ENCODE measurements around the gene SGK1. TPM values are rescaled to one million over a fixed set of nuclear protein-coding genes. Genes with fewer than 3 reads are reported as not detected.

SGK1 gene
- polyA plus RNA-seq, 1 donor from 2014 or later = 10.3 TPM

DNA sequence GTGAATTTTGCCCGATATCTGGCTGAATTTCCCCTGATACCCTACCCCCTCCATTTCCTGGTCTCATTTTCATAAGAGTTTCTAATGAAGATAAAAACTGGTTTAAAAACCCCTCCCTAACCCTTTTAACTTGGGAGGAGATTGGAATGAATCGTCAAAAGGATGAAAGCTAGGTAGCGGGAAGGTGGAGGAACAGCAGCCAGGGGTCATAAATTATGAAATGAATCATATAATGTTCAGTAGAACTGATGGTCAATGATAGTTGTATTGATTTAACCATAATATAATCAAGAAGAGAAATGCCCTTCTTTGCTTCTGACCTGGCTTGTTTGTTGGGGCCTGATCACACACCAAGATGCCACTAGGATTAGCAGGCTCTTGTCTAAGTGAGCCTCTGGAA lies 38.5 kb upstream of the SGK1 start:
- TF ChIP-seq POLR2AphosphoS5 (IDR thresholded peaks at IDR 0.05) = no peak
- TF ChIP-seq EZH2 (IDR thresholded peaks at IDR 0.05; ENCODE audit: borderline replicate concordance, insufficient read depth, low read length, poor library complexity, severe bottlenecking) = no peak
- no peak for TF ChIP-seq TAF1 (IDR thresholded peaks at IDR 0.05; ENCODE audit: low read depth)
- TF ChIP-seq RAD21 (conservative IDR thresholded peaks at IDR 0.05) = no peak
- TF ChIP-seq, protein P1, sequence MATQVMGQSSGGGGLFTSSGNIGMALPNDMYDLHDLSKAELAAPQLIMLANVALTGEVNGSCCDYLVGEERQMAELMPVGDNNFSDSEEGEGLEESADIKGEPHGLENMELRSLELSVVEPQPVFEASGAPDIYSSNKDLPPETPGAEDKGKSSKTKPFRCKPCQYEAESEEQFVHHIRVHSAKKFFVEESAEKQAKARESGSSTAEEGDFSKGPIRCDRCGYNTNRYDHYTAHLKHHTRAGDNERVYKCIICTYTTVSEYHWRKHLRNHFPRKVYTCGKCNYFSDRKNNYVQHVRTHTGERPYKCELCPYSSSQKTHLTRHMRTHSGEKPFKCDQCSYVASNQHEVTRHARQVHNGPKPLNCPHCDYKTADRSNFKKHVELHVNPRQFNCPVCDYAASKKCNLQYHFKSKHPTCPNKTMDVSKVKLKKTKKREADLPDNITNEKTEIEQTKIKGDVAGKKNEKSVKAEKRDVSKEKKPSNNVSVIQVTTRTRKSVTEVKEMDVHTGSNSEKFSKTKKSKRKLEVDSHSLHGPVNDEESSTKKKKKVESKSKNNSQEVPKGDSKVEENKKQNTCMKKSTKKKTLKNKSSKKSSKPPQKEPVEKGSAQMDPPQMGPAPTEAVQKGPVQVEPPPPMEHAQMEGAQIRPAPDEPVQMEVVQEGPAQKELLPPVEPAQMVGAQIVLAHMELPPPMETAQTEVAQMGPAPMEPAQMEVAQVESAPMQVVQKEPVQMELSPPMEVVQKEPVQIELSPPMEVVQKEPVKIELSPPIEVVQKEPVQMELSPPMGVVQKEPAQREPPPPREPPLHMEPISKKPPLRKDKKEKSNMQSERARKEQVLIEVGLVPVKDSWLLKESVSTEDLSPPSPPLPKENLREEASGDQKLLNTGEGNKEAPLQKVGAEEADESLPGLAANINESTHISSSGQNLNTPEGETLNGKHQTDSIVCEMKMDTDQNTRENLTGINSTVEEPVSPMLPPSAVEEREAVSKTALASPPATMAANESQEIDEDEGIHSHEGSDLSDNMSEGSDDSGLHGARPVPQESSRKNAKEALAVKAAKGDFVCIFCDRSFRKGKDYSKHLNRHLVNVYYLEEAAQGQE (IDR thresholded peaks at IDR 0.05; ENCODE audit: borderline replicate concordance) = no peak
- TF ChIP-seq EP300 (conservative IDR thresholded peaks at IDR 0.05; ENCODE audit: poor library complexity, severe bottlenecking) = no peak
- TF ChIP-seq SMC3 (conservative IDR thresholded peaks at IDR 0.05; ENCODE audit: poor library complexity) = no peak
- TF ChIP-seq, protein P2, sequence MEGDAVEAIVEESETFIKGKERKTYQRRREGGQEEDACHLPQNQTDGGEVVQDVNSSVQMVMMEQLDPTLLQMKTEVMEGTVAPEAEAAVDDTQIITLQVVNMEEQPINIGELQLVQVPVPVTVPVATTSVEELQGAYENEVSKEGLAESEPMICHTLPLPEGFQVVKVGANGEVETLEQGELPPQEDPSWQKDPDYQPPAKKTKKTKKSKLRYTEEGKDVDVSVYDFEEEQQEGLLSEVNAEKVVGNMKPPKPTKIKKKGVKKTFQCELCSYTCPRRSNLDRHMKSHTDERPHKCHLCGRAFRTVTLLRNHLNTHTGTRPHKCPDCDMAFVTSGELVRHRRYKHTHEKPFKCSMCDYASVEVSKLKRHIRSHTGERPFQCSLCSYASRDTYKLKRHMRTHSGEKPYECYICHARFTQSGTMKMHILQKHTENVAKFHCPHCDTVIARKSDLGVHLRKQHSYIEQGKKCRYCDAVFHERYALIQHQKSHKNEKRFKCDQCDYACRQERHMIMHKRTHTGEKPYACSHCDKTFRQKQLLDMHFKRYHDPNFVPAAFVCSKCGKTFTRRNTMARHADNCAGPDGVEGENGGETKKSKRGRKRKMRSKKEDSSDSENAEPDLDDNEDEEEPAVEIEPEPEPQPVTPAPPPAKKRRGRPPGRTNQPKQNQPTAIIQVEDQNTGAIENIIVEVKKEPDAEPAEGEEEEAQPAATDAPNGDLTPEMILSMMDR (IDR thresholded peaks at IDR 0.05; ENCODE audit: poor library complexity, severe bottlenecking) = no peak
- no peak for TF ChIP-seq MXI1 (conservative IDR thresholded peaks at IDR 0.05; ENCODE audit: poor library complexity, severe bottlenecking)
- H3K9me3 ChIP-seq (ENCODE audit: low read length) = no peaks in the 10 kb centered on the region

DNA sequence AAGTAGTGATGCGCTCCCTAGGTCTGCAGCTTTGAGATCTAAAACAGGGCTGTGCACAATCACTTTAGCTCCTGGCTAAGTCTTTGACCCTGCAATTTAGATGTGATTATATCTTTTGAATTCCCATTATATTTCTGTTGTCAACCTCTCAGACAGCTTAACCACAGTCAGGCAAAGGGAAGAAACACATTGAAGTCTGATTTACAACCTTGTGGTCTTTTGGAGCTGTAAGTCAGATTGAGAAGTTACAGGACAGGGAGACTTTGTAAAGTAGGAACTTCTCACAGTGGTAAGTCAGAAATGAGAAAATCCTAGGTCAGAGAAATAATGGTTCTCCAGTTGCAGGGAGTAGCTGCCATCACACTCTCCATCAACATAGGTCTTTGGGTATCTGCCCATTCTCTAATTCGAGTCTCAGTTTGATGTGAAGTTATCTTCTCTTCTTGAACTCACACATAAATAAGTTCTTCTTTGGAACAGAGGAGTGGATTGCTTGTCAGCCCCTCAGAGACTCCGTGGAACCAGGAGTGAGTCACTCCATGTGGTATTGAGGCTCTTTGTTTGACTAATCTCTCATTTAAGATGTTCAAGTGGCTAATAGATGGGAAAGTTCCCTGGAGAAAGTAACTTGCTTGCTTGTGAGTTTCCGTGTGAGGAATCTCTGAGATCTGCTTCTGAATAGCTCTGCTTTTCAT lies 35.0 kb upstream of the SGK1 start:
- Histone ChIP-seq H3K9me3 (ENCODE audit: low read length) (no peaks in the 10 kb centered on the region), H3K27ac (ENCODE audit: low read length) (no peak overlapping the region), H3K4me3 (ENCODE audit: low read length) (no peak overlapping the region), H2AFZ (ENCODE audit: low read depth, low read length) (no peak overlapping the region), H3K4me2 (ENCODE audit: low read length) (no peak overlapping the region), H3K27me3 (ENCODE audit: insufficient read depth, low read depth, low read length) (no peaks in the 10 kb centered on the region), H3K9ac (ENCODE audit: low read length) (no peak overlapping the region), H3K79me2 (replicated peaks; ENCODE audit: insufficient read depth, low read length) (no peaks in the 10 kb centered on the region), H3F3A (ENCODE audit: insufficient read depth, low read length, poor library complexity, severe bottlenecking) (no peaks in the 10 kb centered on the region), H4K20me1 (ENCODE audit: insufficient read depth) (no peaks in the 10 kb centered on the region), H3K9me2 (ENCODE audit: insufficient read depth, low read length) (no peaks in the 10 kb centered on the region), H3K36me3 (ENCODE audit: insufficient read depth, low read length) (no peaks in the 10 kb centered on the region)
- no peak for TF ChIP-seq SMC3 (conservative IDR thresholded peaks at IDR 0.05; ENCODE audit: poor library complexity)
- no peak for TF ChIP-seq RAD21 (conservative IDR thresholded peaks at IDR 0.05)
- TF ChIP-seq, protein P2 (IDR thresholded peaks at IDR 0.05; ENCODE audit: poor library complexity, severe bottlenecking) = no peak
- TF ChIP-seq EP300 (conservative IDR thresholded peaks at IDR 0.05; ENCODE audit: poor library complexity, severe bottlenecking) = no peak
- no peak for TF ChIP-seq TAF1 (IDR thresholded peaks at IDR 0.05; ENCODE audit: low read depth)
- no peak for TF ChIP-seq MXI1 (conservative IDR thresholded peaks at IDR 0.05; ENCODE audit: poor library complexity, severe bottlenecking)

More for the DNA sequence above, 38.5 kb upstream of the SGK1 start:
- Histone ChIP-seq H3K4me3 (ENCODE audit: low read length) (no peak overlapping the region), H3K36me3 (ENCODE audit: insufficient read depth, low read length) (no peaks in the 10 kb centered on the region), H3K79me2 (replicated peaks; ENCODE audit: insufficient read depth, low read length) (no peaks in the 10 kb centered on the region), H3K9ac (ENCODE audit: low read length) (no peak overlapping the region), H2AFZ (ENCODE audit: low read depth, low read length) (no peak overlapping the region), H3F3A (ENCODE audit: insufficient read depth, low read length, poor library complexity, severe bottlenecking) (no peaks in the 10 kb centered on the region), H3K4me2 (ENCODE audit: low read length) (no peak overlapping the region), H4K20me1 (ENCODE audit: insufficient read depth) (no peaks in the 10 kb centered on the region), H3K27me3 (ENCODE audit: insufficient read depth, low read depth, low read length) (no peaks in the 10 kb centered on the region), H3K27ac (ENCODE audit: low read length) (no peak overlapping the region), H3K9me2 (ENCODE audit: insufficient read depth, low read length) (no peaks in the 10 kb centered on the region)
